Large intestine (tissue), 3 donors: ENCODE results near the gene LMF1. TPM values are rescaled to one million over a fixed set of nuclear protein-coding genes. Genes with fewer than 3 reads are reported as not detected.
"Not testable (repeated sequence)": the region's sequence is repeated elsewhere in the genome, so short reads cannot be mapped to it uniquely, and the experiment has no call there.

Source experiments
- DNase-seq, 2 donors: peaks; one replicate each; pipeline versions ENCODE4 v3.0.0 to v3.0.0-alpha.2; 2013
- H3K27ac ChIP-seq: one replicate; pipeline ENCODE4 v1.5.1; 2013; ENCODE audit warnings: low read length
- H3K27me3 ChIP-seq: 2 replicates; pipeline ENCODE4 v1.6.1; 2013; ENCODE audit warnings: low read length; ENCODE audit not compliant: control insufficient read depth, insufficient read depth
- H3K36me3 ChIP-seq: 2 replicates; pipeline ENCODE4 v1.6.1; 2013; ENCODE audit warnings: low read length; ENCODE audit not compliant: control insufficient read depth, insufficient read depth
- H3K4me1 ChIP-seq: one replicate; pipeline ENCODE4 v1.6.1; 2013; ENCODE audit warnings: low read length; ENCODE audit not compliant: control insufficient read depth, insufficient read depth
- H3K4me3 ChIP-seq: one replicate; pipeline ENCODE4 v1.5.1; 2013; ENCODE audit warnings: low read length
- H3K9me3 ChIP-seq: one replicate; pipeline ENCODE4 v1.6.1; 2013; ENCODE audit warnings: mild to moderate bottlenecking, low read depth, low read length, moderate library complexity; ENCODE audit not compliant: control insufficient read depth
- WGBS: methylation state at CpG from one replicate; pipeline ENCODE4 v1.1.5; 2013; ENCODE audit warnings: low lambda C conversion rate; ENCODE audit not compliant: insufficient coverage; 5-methylcytosine and 5-hydroxymethylcytosine counted together
- polyA plus RNA-seq: library from polyadenylated mRNA; unstranded; fragments of 120-200 nt; gene quantifications from one replicate; pipeline ENCODE4 v1.2.1, GENCODE V29; 2013

The LMF1 gene
- polyA plus RNA-seq, 1 donor, result 17.2 TPM

GRCh38 chr16:963913-964312 is 6.9 kb downstream of the LMF1 start:
- Histone ChIP-seq H3K4me3 (no peak overlapping the region), H3K4me1 (no peaks in the 10 kb centered on the region), H3K27ac (no peak overlapping the region), H3K27me3 (no peaks in the 10 kb centered on the region), H3K9me3 (peaks cover 32% of the 10 kb centered on the region), H3K36me3 (peaks cover 15% of the 10 kb centered on the region)
- WGBS, result 80% methylated on average over 4 of the region's 17 CpGs
- no peak for DNase-seq

GRCh38 chr16:962901-963814 is 7.6 kb downstream of the LMF1 start:
- no peak overlapping the region for H3K27ac ChIP-seq

GRCh38 chr16:962366-962765 is 8.4 kb downstream of the LMF1 start:
- no peaks in the 10 kb centered on the region for H3K27me3 ChIP-seq
- H3K36me3 ChIP-seq, result peaks cover 9% of the 10 kb centered on the region
- no peaks in the 10 kb centered on the region for H3K4me1 ChIP-seq
- no peak for DNase-seq
- H3K9me3 ChIP-seq, result peaks cover 28% of the 10 kb centered on the region
- WGBS, result no CpG with 5 or more reads among the region's 22 CpGs
- no peak overlapping the region for H3K4me3 ChIP-seq
- H3K27ac ChIP-seq, result no peak overlapping the region

More at GRCh38 chr16:962901-963814, 7.6 kb downstream of the LMF1 start:
- H3K36me3 ChIP-seq, result peaks cover 15% of the 10 kb centered on the region
- H3K9me3 ChIP-seq, result peaks cover 32% of the 10 kb centered on the region
- H3K4me1 ChIP-seq, result no peaks in the 10 kb centered on the region
- no peak overlapping the region for H3K4me3 ChIP-seq
- no peaks in the 10 kb centered on the region for H3K27me3 ChIP-seq
- DNase-seq, result no peak
- WGBS, result no CpG with 5 or more reads among the region's 23 CpGs

- no peak for DNase-seq
- Histone ChIP-seq H3K27me3 (no peaks in the 10 kb centered on the region), H3K4me1 (no peaks in the 10 kb centered on the region), H3K9me3 (peaks cover 8% of the 10 kb centered on the region), H3K36me3 (no peaks in the 10 kb centered on the region), H3K4me3 (no peak overlapping the region), H3K27ac (no peak overlapping the region)
- 100% methylated on average over 1 of the region's 24 CpGs for WGBS
Measured at GRCh38 chr16:959232-960040, 11.3 kb downstream of the LMF1 start.

GRCh38 chr16:955766-956165 is 15.0 kb downstream of the LMF1 start:
- H3K36me3 ChIP-seq, result peaks cover 14% of the 10 kb centered on the region
- DNase-seq, H3K9me3 ChIP-seq, H3K27ac ChIP-seq, H3K4me3 ChIP-seq, H3K27me3 ChIP-seq, H3K4me1 ChIP-seq: not testable (repeated sequence)
- WGBS, result no CpG with 5 or more reads among the region's 27 CpGs

GRCh38 chr16:953818-954217 is 17.0 kb downstream of the LMF1 start:
- H3K27me3 ChIP-seq, H3K9me3 ChIP-seq, H3K4me1 ChIP-seq, H3K4me3 ChIP-seq, DNase-seq, H3K27ac ChIP-seq: not testable (repeated sequence)
- peaks cover 14% of the 10 kb centered on the region for H3K36me3 ChIP-seq
- WGBS, result no CpG with 5 or more reads among the region's 7 CpGs

GRCh38 chr16:952321-952720 is 18.5 kb downstream of the LMF1 start:
- H3K9me3 ChIP-seq, result peaks cover under 1% of the 10 kb centered on the region
- no CpG with 5 or more reads among the region's 12 CpGs for WGBS
- DNase-seq, result no peak
- peaks cover 16% of the 10 kb centered on the region for H3K36me3 ChIP-seq
- H3K4me3 ChIP-seq, result no peak overlapping the region
- H3K27ac ChIP-seq, result no peak overlapping the region
- no peaks in the 10 kb centered on the region for H3K27me3 ChIP-seq
- no peaks in the 10 kb centered on the region for H3K4me1 ChIP-seq

GRCh38 chr16:951660-952301 is 19.0 kb downstream of the LMF1 start:
- Histone ChIP-seq H3K36me3 (peaks cover 19% of the 10 kb centered on the region), H3K9me3 (peaks cover 4% of the 10 kb centered on the region), H3K4me3 (no peak overlapping the region), H3K27me3 (no peaks in the 10 kb centered on the region), H3K27ac (no peak overlapping the region), H3K4me1 (no peaks in the 10 kb centered on the region)
- no CpG with 5 or more reads among the region's 22 CpGs for WGBS
- no peak for DNase-seq

GRCh38 chr16:950733-951573 is 19.8 kb downstream of the LMF1 start:
- H3K27me3 ChIP-seq, H3K4me3 ChIP-seq, H3K27ac ChIP-seq, H3K9me3 ChIP-seq, H3K4me1 ChIP-seq, DNase-seq: not testable (repeated sequence)
- WGBS, result no CpG with 5 or more reads among the region's 27 CpGs
- peaks cover 25% of the 10 kb centered on the region for H3K36me3 ChIP-seq
